GM12801 (cell line): Measurements from ENCODE around the gene CEP192.

Experiments used
- CTCF ChIP-seq: IDR thresholded peaks from one replicate; pipeline ENCODE4 v1.5.1; 2011; ENCODE audit warnings: control low read depth; ENCODE audit not compliant: insufficient read length; ENCODE audit errors: extremely low read depth

Gene CEP192

GRCh38 chr18:13036622-13037320, 45.6 kb downstream of the CEP192 start:
- TF ChIP-seq CTCF, result no peak

GRCh38 chr18:13039806-13040205, 48.6 kb downstream of the CEP192 start:
- no peak for TF ChIP-seq CTCF

- TF ChIP-seq CTCF, result no peak
Observed at GRCh38 chr18:13043066-13043465, 51.9 kb downstream of the CEP192 start.

- no peak for TF ChIP-seq CTCF
Observed at GRCh38 chr18:13048061-13048595, 57.0 kb downstream of the CEP192 start.

- no peak for TF ChIP-seq CTCF
Observed at GRCh38 chr18:13051159-13051558, 60.0 kb downstream of the CEP192 start.

- TF ChIP-seq CTCF, result no peak
Observed at GRCh38 chr18:13051950-13052349, 60.8 kb downstream of the CEP192 start.

- TF ChIP-seq CTCF, result no peak
Observed at GRCh38 chr18:13054336-13054735, 63.2 kb downstream of the CEP192 start.
